GM18502 (cell line): Measurements from ENCODE around the gene TIGD3.

Experiments used
- ATAC-seq: cut with Tn5 transposase; IDR thresholded peaks from one replicate; pipeline ENCODE4 v1.9.1; 2021; ENCODE audit warnings: mild to moderate bottlenecking; ENCODE audit not compliant: unreplicated experiment, poor library complexity

Gene TIGD3

DNA sequence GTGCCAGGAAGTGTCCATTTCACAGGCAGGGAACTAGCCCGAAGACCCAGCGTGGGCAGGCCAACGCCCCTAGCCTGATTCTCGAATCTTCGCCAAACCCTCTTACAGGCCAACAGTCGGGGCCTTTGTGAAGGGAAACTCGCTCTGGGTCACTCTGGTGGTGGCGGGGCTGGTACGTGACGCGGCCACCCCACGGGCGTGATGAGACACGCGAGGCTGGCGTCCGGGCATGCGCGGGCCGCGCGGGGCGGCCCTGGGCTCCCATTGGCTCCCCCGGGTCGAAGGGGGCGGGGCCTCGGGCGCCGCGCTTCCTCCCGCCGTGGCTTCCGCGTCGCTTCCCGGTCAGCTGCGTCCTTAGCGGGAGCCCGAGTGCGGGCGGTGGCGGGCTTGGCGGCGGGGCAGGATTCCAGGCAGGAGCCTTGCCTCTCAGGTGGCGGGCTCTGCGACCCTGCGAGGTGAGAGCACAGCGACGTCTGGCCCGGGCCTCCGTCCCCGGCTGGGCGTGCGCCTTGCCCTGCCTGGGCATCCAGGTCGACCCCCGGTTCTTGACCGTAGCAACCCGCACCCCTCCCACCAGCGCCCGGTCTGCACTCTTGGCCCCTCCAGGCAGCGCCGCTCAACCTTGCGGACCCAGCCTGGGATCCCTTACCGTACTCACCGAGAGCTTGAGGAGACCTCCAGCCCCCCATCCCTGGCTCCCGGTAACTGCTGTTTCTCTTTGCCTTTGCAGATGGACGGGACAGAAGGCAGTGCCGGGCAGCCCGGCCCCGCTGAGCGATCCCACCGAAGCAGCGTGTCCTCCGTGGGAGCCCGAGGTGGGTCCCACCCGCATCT is 32.0 kb downstream of the TIGD3 start, which contains the start of gene FRMD8:
Gene FRMD8 (plus strand): TSS at position 331 of the 834 bp plus-strand sequence. CDS start 400 bp downstream, at position 731.
- no peak for ATAC-seq

DNA sequence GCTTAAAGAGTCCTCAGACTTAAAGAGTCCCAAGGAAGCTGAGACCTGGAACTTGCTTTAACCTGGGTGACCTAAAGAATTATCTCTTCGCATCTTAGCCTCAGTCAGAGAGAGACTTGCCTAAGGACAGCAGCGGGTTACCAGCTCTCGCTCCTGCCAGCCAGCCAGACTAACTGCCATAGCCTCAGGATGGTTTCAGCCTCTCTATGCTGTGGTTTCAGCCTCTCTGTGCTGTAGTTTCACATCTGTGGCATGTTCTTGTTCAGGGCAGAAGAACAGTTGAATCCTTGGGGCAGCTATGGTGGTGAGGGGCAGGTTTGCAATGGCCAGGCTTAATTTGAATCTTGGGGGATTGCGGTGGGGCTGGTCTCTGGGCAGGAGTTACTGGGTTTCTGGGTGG is 34.2 kb downstream of the TIGD3 start:
- no peak for ATAC-seq

DNA sequence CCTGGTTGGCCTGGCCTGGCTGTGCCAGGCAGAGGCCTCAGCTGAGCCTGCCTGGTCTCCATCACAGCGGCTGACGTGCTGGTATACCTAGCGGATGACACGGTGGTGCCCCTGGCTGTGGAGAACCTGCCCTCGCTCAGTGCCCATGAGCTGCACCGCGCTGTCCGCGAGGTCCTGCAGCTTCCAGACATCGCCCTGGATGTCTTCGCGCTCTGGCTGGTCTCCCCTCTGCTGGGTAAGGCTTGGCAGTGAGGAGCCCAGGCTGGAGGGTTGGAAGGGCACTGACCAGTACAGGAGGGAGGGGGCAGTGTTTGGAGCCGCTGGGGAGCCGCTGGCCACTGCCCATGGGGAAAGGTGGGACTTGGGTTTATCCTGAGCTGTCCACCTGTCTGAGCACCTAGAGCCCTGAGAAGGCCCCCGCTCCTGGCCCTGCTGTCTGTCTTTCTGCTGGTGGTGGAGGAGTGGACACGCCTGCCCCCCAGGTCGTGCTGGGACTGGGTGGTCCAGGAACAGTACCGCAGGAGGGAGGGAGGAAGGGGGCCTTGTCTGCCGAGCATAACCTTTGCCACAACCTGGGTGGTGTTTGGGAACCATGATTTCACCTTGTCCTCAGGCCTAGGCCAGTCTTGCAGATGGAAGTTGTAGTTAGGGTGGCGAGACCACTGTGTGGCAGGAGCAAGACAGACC is 34.9 kb downstream of the TIGD3 start:
- no peak for ATAC-seq

DNA sequence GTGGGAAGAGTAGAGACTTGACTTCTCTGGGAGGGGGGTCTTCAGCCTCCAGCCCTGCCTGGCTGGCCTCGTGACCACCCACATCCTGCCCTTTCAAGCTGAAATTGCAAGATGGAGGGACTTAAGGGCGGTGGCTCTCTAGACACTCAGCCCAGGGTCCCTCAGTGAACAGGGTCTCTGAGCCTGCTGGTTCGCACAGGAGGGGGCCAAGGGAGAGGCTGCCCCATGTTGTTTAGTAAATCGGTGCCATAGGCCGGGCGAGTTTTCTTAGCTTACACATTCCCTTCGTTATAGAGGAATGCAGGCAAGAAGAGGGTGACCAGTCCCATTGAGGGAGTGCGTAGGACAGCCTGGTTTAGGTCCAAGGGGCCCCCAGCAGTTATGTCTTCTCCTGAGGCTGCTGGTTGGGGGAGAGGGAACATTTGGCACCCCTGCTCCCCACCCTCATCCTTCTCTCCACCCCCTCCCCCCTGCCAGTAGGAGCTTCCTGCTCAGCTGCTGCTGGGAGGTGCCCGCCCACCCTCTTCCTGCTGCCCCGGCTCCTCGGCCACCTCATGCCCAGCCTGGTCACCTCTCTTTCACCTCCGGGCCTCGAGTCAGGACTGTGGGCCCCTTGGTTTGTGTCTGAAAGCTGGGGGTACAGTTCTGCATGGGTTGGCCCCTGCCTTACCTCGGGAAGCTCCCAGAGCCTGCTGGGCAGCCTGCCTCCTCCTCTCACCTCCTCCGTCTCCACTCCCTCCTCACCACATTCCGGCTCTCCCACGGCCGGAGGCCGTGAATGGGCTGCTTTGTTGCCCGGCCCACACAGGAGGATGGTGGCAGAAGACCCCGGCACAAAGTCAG is 35.8 kb downstream of the TIGD3 start:
- no peak for ATAC-seq

DNA sequence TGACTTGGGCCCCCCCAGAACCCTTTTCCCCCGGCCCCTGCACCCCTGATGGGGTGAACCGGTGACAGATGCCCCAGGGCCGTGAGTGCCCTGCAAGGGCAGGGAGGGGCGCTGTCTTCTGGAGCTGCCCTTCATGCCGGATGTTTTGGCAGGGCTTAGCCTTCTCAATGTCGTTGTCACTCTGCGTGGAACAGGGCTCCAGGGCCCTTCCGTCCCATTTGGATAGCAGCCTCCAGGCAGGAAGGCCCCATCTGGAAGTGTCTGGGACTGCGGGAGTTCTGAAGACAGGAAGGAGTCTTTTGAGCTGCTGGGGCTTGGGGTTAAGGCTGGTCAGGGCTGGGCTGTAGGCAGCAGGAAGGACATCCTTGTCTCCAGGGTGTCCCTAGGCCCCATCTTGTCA is 36.4 kb downstream of the TIGD3 start:
- no peak for ATAC-seq

DNA sequence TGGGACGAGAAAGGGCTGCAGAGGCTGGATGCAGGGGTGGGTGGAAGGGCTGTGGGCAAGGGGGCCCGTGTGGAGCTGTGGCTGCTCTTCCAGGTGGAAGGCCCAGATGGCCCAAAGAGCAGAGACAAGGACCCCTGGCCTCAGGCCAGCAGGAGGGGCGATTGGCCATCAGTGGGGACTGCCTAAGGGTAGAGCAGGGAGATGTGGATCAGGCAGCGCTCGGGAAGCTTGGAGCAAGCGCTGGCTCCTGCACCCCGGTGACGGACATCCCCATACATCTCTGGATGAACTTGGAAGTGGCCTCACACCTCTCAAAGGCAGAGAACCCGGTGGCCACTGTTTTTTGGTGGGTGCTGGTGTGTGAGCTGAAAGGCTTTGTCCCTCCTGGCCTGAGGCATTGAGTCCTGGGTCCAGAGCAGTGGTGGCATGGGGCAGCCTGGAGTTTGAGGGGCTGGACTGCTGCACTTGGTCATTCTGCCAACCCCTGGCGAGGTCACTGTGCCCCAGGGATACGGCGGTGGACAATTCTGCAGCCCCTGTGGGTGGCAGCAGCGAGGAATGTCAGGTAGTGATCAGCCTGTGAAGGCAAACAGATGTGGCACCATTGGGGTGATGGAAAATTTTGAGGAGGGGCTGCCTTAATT is 37.8 kb downstream of the TIGD3 start:
- no peak for ATAC-seq

DNA sequence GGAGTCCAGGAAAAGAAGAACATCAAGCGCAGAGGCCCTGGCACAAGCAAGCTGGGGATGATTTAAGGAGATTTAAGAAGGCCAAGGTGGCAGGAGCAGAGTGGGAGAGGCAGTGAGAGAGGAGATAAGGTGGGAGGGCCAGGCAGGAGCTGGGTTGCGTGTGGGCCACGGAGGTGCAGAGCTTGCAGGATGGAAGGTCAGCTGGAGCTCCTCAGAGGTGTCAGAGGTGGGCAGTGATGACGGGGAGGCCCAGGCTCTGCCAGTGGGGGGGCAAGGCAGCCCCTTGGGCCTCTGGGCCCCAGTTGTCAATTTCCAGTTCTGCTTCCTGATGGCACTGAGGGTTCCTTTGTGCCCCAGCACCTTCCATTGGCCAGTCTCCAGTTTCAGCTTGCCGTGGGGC is 38.3 kb downstream of the TIGD3 start:
- no peak for ATAC-seq

DNA sequence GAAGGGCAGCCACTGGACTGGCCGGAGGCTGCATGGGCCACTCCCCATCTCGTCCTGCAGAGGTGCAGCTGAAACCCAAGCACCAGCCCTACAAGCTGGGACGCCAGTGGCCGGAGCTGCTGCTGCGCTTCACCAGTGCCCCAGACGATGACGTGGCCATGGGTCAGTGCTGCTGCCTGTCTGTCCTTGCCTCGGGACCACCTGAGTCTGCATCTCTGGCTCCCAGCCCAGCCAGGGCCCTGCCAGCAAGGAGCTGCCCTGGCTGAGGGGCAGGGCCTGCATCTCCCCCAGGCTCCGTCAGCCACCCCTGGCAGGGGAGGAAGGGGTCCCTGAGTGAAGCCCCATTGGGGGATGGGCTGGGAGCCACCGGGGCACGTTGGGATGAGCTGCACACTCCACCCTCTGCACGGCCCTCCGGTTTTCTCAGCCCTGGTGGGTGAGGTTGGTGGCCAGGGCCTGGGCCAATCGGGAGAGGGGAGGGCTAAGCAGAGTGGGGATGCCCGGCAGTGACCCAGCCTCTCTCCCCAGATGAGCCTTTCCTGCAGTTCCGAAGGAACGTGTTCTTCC is 39.0 kb downstream of the TIGD3 start:
- ATAC-seq, result no peak

DNA sequence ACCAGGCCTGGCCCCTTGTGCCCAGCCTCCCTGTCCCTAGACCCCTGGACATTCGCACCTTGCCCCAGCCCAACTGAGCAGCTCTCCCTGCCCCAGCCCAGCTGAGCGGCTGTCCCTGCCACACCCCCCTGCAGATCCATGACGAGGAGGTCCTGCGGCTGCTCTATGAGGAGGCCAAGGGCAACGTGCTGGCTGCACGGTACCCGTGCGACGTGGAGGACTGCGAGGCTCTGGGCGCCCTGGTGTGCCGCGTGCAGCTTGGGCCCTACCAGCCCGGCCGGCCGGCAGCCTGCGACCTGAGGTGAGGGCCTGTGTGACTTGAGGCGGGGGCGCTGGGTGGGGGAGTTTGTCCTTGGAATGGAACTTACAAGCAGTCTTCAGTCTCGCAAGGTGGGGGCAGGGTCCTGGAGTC is 39.6 kb downstream of the TIGD3 start:
- ATAC-seq, result no peak

DNA sequence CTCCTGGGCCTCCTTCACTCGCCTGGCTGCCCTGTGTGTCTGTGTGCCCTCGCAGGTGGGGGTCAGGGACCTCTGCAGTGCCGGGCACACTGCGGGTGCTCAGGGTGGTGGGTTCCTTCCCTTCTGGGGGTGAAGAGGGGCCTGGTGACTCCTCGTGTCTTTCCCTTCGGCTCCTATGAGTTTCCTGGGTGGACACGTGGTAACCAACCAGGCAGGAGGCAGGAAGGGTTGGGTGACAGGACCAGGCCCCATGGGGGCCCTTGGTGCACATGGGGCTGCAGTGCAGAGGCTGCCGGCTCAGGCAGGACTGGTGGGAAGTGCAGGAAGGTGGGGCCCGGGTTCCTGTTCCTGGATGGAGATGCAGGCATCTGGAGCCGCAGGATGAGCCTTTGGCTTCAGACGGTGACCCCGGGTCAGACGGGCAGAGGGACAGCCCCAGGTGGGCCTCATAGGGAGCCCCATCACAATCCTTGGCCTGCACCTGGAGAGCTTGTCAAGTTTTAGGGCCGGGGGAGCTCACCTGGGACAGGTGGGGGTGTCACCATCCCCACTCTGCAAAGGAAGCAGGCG is 41.5 kb downstream of the TIGD3 start:
- no peak for ATAC-seq

DNA sequence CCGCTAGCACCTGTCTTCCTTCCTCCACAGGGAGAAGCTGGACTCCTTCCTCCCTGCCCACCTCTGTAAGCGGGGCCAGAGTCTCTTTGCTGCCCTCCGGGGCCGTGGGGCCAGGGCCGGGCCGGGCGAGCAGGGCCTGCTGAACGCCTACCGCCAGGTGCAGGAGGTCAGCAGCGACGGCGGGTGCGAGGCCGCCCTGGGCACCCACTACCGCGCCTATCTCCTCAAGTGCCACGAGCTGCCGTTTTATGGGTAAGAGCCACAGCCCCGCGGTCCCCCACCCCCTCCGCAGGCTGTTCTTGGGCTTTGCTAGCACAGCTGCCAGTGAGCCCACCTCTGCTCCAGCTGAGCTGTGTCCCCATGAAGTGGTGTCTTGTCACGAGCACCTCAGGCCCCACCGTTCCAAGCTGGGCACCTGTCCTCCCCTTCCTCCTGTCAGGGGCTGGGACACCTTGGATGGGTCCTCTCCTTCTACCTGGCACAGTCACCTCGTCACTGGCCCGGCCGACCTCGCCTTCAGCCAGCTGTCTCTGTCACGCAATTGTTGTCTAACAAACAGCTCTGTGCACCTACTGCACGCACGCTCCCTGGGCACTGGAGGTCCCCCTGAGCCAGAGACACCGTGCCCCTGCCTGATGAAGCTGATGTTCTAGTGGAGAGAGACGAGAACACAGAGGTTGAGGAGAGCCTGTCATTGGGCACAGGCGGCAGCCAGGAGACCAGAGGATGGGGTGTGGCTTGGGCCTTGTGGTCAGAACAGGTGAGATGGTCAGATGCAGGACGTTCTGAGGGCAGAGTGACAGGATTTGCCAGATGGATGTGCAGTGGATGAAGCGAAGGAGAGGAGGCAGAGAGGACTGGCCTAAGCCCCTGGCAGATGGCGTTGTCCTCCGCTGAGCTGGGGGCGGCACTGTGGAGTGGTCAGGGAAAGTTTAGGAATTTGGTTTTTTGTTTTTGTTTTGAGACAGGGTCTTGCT is 42.5 kb downstream of the TIGD3 start:
- no peak for ATAC-seq

DNA sequence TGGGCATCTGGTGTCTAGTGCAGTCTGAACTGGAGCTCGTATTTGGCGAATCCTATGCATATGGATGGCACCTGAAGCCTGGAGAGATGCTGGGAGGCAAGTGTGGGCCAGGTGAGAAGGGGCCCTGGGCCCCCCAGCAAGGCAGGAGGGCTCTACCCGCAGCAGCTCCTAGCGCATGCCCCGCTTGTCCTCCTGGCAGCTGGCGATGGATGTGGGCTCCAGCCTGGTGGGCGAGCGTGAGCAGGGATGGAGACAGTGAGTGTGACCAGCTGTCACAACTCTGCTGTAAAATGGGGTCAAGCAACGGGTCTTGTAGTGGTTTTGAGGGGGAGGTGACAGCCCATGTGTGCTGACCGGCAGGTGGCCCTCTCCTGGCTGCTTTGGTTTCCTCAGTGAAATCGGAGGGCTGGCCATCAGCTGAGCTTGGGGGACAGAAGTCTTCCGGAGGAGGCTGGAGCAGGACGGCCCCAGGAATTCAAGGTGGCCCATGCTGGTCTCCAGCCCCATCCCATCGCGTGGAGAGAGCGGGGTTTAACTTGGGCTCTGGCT is 43.9 kb downstream of the TIGD3 start:
- no peak for ATAC-seq

DNA sequence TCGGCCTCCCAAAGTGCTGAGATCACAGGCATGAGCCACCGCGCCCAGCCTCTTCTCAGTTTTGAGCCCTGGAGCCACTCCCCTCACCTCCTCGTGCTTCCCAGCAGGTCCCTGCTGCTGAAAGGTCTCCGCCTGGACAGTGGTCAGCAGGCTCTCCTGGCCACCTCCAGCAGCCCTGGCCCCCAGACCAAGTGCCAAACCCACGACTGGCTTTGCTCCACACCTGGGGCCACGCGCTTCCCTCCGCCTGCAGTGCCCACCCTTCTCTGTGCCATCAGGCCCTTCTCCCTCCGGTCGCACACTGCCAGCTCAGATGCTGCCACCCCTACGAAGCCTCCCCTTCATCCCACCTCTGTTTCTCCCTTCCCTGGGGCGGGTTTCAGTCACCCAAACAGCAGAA is 44.7 kb downstream of the TIGD3 start:
- no peak for ATAC-seq

DNA sequence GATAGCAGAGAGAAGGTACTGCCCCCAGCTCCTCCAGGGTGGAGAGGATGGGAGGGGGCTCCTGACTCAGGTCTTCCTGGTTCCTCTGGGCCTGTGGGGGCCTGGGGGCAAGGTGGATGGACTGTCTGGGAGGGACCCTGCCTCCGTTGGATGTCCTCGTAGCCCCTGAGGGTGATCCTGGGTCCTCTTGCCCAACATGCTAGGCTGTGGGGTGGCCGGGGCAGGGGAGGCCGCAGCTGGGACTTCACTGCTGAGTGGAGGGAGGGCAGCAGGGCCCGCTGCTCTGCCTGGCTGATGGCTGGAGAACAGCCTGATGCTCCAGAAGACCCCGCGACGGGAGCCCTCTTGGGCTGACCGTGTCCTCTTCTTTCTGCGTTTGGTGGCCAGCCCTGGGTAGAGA is 45.3 kb downstream of the TIGD3 start:
- ATAC-seq, result no peak

DNA sequence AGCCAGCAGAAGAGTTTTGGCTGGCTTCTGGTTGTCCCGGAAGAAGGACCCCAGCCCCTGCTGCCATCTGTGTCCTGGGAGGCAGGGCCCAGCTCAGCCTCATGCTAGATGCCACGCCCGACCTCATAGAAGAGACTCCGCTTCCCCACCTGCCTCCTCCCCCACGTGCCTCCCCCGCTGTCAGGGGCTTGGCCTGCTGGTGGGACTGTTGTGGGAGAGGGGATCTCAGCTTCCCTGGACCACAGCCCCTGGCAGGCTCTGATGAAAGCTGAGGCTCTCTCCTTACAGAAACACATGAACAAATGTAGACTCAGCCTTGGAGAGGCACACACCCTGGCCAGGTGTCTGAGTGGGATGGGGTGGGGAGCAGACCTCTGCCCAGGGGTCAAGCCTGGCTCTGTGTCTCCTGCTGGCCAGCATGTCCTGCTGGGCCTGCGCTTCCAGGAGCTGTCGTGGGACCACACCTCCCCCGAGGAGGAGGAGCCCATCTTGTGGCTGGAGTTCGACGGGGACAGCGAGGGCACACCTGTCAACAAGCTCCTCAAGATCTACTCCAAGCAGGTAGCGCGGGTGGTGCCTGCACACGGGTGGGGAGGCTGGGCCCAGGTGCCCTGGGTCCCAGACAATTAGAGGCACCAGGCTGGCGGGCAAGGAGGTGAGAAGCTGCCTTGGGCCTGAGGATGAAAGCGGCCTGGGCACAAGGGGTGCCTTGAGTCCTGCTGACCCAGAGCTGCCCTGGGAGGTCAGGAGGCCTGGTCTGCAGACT is 45.9 kb downstream of the TIGD3 start:
- ATAC-seq, result no peak

DNA sequence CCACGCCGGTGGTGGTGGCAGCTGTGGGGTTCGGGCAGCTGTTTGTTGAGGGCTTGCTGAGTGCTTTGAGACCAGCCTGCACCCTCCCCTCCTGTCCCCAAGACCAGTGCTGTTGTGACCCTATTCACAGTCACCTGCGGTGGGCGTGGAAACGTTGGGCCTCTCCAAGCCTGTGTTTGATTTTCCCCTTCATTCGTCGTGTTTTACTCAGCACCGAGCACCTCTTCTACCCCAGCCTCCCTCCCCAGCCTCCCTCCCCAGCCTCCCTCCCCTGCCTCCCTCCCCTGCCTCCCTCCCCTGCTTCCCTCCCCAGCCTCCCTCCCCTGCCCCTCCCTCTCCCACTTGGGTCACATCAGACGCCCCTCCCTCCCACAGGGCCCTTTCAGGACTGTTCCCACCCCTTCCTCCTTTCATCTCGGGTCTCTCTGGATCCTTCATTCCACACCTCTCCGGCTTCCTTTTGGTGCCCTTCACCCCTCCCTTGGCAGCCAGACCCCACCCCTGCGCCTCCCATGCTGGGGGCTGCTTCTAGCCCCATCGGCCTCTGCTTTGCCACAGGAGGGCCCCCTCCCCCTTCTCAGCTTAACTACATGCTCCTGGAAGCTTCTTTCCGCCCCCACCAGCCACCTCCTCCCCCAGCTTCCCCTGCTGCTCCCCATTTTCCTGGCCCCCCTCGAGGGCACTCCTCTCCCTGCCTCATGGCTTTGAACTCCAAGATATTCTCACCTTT is 46.7 kb downstream of the TIGD3 start:
- ATAC-seq, result no peak

DNA sequence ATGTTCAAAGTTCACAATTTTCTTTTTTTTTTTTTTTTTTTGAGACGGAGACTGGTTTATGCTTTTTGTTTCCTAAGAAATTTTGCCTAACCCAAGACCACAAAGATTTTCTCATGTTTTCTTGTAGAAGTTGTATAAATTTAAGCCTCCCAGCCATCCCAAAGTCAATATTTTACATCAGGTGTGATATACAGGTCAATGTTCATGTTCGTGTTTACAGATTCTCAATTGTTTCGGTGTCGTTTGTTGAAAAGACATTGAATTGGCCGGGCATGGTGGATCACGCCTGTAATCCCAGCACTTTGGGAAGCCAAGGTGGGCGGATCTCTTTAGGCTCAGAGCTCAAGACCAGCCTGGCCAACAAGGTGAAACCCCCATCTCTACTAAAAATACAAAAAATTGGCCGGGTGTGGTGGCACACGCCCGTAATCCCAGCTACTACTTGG is 47.3 kb downstream of the TIGD3 start:
- ATAC-seq, result no peak
